BE2C (cell line): Measurements from ENCODE around the gene TSPAN18.

Experiments
- DNase-seq: peaks from one replicate; pipeline ENCODE4 v3.0.0-alpha.2; 2020
- H3K27me3 ChIP-seq: fragments of 250-450 bp; sonication (Bioruptor Pico); 2 replicates; pipeline ENCODE4 v1.5.1; 2020; ENCODE audit warnings: mild to moderate bottlenecking
- H3K36me3 ChIP-seq: fragments of 250-450 bp; sonication (Bioruptor Pico); 2 replicates; pipeline ENCODE4 v1.5.1; 2020; ENCODE audit warnings: mild to moderate bottlenecking
- H3K4me1 ChIP-seq: fragments of 250-450 bp; sonication (Bioruptor Pico); 2 replicates; pipeline ENCODE4 v1.5.1; 2020
- H3K4me3 ChIP-seq: 2 replicates; pipeline ENCODE4 v1.5.1; 2011; ENCODE audit warnings: low read depth, low read length
- H3K9me3 ChIP-seq: fragments of 250-450 bp; sonication (Bioruptor Pico); 2 replicates; pipeline ENCODE4 v1.5.1; 2020
- TF ChIP-seq, protein P1 (sequence below): IDR thresholded peaks from 2 replicates; pipeline ENCODE4 v1.5.1; 2012; ENCODE audit warnings: mild to moderate bottlenecking, low read depth, low read length

TSPAN18 gene

DNA sequence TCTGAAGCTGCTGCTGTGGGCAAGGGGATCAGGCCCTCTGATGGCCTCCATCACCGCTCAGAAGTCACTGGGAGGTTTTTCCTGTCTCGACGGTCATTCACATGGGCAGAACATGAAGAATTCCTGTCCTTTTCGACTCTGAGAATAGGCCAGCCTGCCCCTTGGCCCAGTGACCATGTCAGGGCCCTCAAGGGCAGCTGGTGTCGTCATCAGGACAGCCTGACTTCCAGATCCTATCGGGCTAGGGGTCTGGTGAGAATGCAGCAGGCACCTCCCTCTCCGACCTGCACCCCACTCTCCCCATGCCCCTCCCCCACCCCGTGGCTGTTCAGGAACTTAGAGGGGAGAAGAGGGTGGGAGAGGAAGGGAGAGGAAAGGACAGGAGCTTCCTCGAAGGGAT is 220.4 kb downstream of the TSPAN18 start:
- DNase-seq, result no peak
- Histone ChIP-seq H3K9me3 (no peaks in the 10 kb centered on the region), H3K4me1 (no peaks in the 10 kb centered on the region), H3K36me3 (no peaks in the 10 kb centered on the region), H3K27me3 (peaks cover 7% of the 10 kb centered on the region), H3K4me3 (no peak overlapping the region)
- TF ChIP-seq, protein P1, sequence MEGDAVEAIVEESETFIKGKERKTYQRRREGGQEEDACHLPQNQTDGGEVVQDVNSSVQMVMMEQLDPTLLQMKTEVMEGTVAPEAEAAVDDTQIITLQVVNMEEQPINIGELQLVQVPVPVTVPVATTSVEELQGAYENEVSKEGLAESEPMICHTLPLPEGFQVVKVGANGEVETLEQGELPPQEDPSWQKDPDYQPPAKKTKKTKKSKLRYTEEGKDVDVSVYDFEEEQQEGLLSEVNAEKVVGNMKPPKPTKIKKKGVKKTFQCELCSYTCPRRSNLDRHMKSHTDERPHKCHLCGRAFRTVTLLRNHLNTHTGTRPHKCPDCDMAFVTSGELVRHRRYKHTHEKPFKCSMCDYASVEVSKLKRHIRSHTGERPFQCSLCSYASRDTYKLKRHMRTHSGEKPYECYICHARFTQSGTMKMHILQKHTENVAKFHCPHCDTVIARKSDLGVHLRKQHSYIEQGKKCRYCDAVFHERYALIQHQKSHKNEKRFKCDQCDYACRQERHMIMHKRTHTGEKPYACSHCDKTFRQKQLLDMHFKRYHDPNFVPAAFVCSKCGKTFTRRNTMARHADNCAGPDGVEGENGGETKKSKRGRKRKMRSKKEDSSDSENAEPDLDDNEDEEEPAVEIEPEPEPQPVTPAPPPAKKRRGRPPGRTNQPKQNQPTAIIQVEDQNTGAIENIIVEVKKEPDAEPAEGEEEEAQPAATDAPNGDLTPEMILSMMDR, result no peak

DNA sequence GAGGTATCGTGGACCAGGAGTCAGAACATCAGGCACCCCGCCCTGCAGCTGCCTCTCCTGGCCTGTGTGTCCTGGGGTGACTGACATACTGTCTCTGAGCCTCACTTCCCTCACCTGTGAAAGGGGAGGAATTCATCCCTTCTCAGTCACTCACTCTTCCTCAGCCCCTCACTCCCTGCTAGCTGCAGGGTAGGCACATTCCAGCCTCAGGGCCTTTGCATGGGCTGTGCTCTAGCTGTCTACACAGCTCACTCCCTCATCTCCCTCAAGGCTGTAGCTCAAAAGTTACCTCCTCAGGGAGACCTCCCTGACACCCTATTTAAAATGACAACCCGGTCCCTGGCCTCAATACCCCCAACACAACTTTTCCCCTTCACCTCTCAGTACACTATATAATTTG is 221.4 kb downstream of the TSPAN18 start:
- TF ChIP-seq, protein P1, result no peak
- no peak for DNase-seq
- H3K36me3 ChIP-seq, result no peaks in the 10 kb centered on the region
- peaks cover 7% of the 10 kb centered on the region for H3K27me3 ChIP-seq
- no peaks in the 10 kb centered on the region for H3K9me3 ChIP-seq
- no peak overlapping the region for H3K4me3 ChIP-seq
- no peaks in the 10 kb centered on the region for H3K4me1 ChIP-seq

DNA sequence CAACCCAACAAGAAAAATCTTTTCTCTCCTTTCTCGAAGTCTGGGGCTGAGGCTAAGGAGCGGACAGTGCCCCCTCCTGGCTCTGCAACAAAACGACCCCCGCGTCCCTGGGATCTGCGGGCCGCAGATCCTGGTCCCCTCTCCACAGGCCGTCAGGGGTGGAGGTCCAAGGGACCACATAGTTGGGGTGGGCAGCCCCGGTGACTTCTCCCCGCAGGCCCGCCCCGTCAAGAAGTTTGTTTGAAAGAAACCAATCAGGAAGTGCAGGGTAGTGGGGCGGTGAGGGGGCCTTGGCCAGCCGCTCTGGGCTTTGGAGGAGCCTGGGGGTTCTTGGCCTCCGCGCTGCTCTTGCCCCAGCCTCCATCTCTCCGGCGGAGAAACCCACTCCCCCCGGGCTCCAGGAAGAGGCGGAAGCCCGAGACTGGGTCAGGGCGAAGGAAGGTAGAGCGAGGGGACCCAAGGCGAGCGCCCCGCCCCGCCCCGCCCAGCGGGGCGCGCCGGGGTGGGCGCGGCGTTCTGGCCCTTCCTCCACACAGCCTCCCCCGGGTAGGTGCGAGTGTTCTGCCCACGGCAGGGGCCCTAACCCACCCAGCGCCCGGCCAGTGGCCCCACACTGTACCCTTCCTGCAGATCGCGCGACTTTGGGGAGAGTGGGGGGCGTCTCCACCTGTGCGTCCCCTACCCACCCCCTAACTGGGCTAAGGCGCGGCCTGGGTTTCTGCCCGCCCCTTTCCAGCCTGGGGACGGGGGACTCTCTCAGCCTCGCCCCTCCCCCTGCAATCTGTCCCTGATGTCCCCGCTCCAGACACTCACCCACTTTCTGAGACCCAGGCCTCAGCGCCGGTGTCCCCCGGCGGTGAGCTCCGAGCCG is 222.6 kb downstream of the TSPAN18 start:
- peak overlapping the region; percentile 57 for H3K4me3 ChIP-seq
- no peaks in the 10 kb centered on the region for H3K36me3 ChIP-seq
- H3K9me3 ChIP-seq, result no peaks in the 10 kb centered on the region
- H3K4me1 ChIP-seq, result peaks cover 3% of the 10 kb centered on the region; the same call in 1 of the 2 replicates
- TF ChIP-seq, protein P1, result 0 out of 2 replicates have a peak, but pooled peaks have one; percentile 22
- no peak for DNase-seq
- H3K27me3 ChIP-seq, result peaks cover 7% of the 10 kb centered on the region

DNA sequence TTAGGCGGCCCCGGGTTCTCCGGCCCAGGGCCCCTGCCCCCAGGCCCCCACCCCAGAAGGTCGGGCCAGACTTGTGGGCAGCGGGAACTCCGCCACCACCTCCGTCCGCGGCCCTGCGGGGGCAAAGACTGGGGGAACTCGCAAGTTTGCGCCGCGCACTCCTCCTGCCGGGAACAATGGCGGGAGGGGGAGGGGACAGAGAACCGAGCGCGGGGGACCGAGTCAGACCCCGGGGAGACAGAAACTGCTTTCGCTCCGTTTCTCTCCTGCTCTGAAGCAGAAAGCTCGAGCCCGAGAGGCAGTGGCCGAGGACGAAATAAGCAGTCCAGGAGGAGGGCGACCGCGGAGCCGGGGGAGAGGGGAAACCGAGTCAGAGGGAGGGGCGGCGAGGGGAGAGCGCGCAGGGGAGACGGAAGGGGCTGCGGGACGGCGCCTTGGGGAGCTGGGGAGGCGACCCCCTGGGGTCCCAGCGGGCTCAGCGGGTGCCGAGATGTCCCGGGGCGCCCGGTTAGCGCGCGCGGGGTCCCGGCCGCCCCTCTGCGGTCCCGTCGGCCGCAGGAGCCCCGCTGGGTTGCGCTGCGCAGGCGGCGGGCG is 223.4 kb downstream of the TSPAN18 start:
- DNase-seq, result peak; percentile 28
- peaks cover 7% of the 10 kb centered on the region; the same call in 1 of the 2 replicates for H3K4me1 ChIP-seq

DNA sequence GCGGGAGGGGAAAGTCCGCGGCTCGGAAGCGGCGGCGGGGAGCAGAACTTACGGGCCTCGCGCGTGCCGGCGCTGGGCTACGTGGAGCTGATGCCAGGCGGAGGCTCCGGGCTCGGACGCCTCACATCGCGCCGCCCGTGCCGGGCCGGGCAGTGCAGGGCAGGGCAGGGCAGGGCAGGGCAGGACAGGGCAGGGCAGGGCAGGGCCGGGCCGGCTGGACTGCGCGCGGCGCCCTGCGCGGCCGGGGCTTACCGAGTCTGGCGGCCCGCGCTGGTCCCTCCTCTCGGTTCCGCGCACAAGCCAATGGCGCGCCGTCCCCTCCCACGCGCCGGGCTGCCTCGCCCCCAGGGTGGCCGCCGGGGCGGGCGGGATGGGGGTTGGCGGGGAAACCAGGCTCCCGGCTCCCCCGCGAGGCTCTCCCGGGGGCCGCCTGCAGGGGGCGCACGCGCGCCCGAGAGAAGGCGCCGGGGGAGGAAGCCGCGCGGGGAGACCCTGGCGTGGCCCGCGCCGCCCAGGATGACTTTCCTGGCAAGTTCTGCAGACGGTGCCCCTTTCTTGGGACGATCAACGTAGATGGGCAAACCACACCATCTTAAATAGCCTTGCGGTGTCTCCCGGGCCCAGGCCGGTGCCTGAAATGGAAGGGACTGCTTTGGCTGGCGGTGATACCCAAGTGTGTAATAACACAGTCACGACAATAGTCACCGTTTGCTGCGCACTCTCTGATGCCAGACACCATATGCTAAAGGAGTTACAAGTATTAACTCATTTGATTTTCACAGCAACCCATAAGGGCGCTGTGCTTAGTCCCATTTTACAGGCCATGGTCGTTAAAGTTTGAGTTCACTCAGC is 224.1 kb downstream of the TSPAN18 start, which contains the start of gene TP53I11:
Gene TP53I11, minus strand, starts transcription at position 259 of the 852 bp plus-strand sequence. CDS start 12,548 bp downstream, outside the sequence.
- TF ChIP-seq, protein P1, result peak; percentile 28

More for the DNA sequence above, 223.4 kb downstream of the TSPAN18 start:
- Histone ChIP-seq H3K36me3 (no peaks in the 10 kb centered on the region), H3K27me3 (peaks cover 7% of the 10 kb centered on the region), H3K9me3 (no peaks in the 10 kb centered on the region), H3K4me3 (peak overlapping the region; percentile 57)
- TF ChIP-seq, protein P1, result no peak

More for the DNA sequence above, 224.1 kb downstream of the TSPAN18 start, which contains the start of gene TP53I11:
- no peaks in the 10 kb centered on the region for H3K9me3 ChIP-seq
- H3K4me1 ChIP-seq, result peaks cover 7% of the 10 kb centered on the region
- peak; percentile 60 for DNase-seq
- H3K27me3 ChIP-seq, result peaks cover 7% of the 10 kb centered on the region
- H3K4me3 ChIP-seq, result peak within 1 kb of the TSS; percentile 57
- H3K36me3 ChIP-seq, result no peaks in the 10 kb centered on the region
